ENCODE data around the gene MDFIC. TPM values are rescaled to one million over a fixed set of nuclear protein-coding genes. Genes with fewer than 3 reads are reported as not detected.

The MDFIC gene
- total RNA-seq, 1 donor from 2014 or later = 9.7 TPM

DNA sequence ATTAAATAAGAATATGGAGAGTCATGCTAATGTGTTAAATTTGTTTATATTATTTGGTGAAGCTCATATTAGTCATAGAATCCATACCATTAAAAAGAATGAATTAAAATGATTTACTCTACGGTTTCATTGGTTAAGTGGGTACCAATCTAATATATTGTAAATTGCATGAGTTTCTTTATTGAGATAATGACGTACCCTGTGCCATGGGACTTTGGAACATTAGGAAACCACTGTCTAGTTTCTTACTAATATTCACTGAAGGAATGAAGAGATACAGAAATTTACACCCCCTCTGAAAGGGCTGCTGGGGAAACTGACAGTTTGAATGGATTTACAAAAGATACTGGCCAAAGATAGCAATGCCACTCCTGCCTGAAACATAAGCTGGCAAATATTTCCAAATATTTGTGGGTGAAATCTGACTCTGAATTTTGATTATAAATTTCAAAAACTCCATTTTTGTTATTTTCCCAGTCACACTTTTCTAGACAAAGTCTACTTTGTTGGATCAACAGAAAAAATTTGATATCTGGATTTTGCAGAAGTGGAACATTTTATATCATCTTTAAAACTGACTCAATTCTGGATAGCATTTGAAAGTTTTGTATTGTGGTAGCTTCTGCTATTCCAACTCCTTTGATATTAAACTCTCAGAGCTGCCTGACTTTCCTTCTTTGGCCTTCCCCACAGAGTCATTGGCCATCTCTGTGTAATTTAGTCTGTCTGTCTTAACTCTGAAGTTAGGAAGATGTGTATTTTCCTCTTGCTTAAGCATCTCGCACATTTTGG, 22.3 kb downstream of the MDFIC start:
- no peaks in the 10 kb centered on the region for H3K36me3 ChIP-seq (ENCODE audit: control insufficient read depth, insufficient read depth, low read length)
- TF ChIP-seq, protein P1, sequence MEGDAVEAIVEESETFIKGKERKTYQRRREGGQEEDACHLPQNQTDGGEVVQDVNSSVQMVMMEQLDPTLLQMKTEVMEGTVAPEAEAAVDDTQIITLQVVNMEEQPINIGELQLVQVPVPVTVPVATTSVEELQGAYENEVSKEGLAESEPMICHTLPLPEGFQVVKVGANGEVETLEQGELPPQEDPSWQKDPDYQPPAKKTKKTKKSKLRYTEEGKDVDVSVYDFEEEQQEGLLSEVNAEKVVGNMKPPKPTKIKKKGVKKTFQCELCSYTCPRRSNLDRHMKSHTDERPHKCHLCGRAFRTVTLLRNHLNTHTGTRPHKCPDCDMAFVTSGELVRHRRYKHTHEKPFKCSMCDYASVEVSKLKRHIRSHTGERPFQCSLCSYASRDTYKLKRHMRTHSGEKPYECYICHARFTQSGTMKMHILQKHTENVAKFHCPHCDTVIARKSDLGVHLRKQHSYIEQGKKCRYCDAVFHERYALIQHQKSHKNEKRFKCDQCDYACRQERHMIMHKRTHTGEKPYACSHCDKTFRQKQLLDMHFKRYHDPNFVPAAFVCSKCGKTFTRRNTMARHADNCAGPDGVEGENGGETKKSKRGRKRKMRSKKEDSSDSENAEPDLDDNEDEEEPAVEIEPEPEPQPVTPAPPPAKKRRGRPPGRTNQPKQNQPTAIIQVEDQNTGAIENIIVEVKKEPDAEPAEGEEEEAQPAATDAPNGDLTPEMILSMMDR (IDR thresholded peaks at IDR 0.05; ENCODE audit: insufficient read depth, low read length, poor library complexity, severe bottlenecking) = no peak
- H3K4me3 ChIP-seq (ENCODE audit: low read depth, low read length) = no peak overlapping the region
- H3K27me3 ChIP-seq (ENCODE audit: control insufficient read depth, insufficient read depth, low read length) = no peaks in the 10 kb centered on the region
- no peak for DNase-seq (ENCODE audit: low read depth)

GRCh38 chr7:114944745-114945625, 23.1 kb downstream of the MDFIC start:
- Histone ChIP-seq H3K4me3 (ENCODE audit: low read depth, low read length) (no peak overlapping the region), H3K27me3 (ENCODE audit: control insufficient read depth, insufficient read depth, low read length) (no peaks in the 10 kb centered on the region), H3K36me3 (ENCODE audit: control insufficient read depth, insufficient read depth, low read length) (no peaks in the 10 kb centered on the region)
- TF ChIP-seq, protein P1 (IDR thresholded peaks at IDR 0.05; ENCODE audit: insufficient read depth, low read length, poor library complexity, severe bottlenecking) = no peak
- no peak for DNase-seq (ENCODE audit: low read depth)

- no peak overlapping the region for H3K4me3 ChIP-seq (ENCODE audit: low read depth, low read length)
- H3K36me3 ChIP-seq (ENCODE audit: control insufficient read depth, insufficient read depth, low read length) = no peaks in the 10 kb centered on the region
- TF ChIP-seq, protein P1 (IDR thresholded peaks at IDR 0.05; ENCODE audit: insufficient read depth, low read length, poor library complexity, severe bottlenecking) = no peak
- no peak for DNase-seq (ENCODE audit: low read depth)
- H3K27me3 ChIP-seq (ENCODE audit: control insufficient read depth, insufficient read depth, low read length) = no peaks in the 10 kb centered on the region
Observed at GRCh38 chr7:114949231-114949630, 27.3 kb downstream of the MDFIC start.

DNA sequence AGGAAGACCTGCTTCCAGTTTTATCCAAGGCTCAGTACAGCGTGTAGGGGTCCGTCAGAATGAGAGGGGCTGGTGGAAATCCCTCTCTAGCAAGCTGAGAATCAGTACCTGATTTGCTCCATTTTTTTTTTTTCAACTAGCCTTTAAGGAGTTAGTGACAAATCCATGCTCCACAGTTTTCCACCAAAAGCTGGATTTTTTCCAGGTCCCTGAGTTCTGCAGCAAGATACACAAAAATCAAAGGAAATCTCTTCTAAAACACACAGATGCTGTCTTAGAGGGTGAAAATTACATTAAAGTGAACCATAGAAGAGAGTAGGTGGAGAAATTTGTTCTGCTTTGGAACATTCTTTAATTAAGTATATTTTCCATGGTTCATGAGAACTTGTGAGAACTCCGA, 30.4 kb downstream of the MDFIC start:
- Histone ChIP-seq H3K4me3 (ENCODE audit: low read depth, low read length) (no peak overlapping the region), H3K36me3 (ENCODE audit: control insufficient read depth, insufficient read depth, low read length) (no peaks in the 10 kb centered on the region), H3K27me3 (ENCODE audit: control insufficient read depth, insufficient read depth, low read length) (no peaks in the 10 kb centered on the region)
- TF ChIP-seq, protein P1 (IDR thresholded peaks at IDR 0.05; ENCODE audit: insufficient read depth, low read length, poor library complexity, severe bottlenecking) = no peak
- DNase-seq (ENCODE audit: low read depth) = no peak

DNA sequence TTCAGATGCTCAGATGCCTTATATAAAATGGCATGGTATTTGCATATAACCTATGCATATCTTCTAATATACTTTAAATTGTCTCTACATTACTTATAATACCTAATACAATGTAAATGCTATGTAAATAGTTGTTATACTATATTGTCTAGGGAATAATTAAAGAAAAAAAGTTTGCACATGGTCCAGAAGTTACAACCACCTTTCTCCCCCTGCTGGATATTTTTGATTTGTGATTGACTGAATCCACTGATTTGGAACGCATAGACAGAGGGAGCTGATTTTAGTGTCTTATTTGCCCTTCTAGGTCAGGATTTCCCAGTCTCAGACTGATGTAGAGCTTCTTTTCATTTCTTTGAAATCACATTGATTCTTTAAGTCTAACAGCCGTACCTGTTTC, 31.8 kb downstream of the MDFIC start:
- TF ChIP-seq, protein P1 (IDR thresholded peaks at IDR 0.05; ENCODE audit: insufficient read depth, low read length, poor library complexity, severe bottlenecking) = no peak
- no peaks in the 10 kb centered on the region for H3K27me3 ChIP-seq (ENCODE audit: control insufficient read depth, insufficient read depth, low read length)
- no peak for DNase-seq (ENCODE audit: low read depth)
- H3K4me3 ChIP-seq (ENCODE audit: low read depth, low read length) = no peak overlapping the region
- no peaks in the 10 kb centered on the region for H3K36me3 ChIP-seq (ENCODE audit: control insufficient read depth, insufficient read depth, low read length)
